Measurements from ENCODE around the gene CFL2. TPM values are rescaled to one million over a fixed set of nuclear protein-coding genes. Genes with fewer than 3 reads are reported as not detected.

Gene CFL2
- total RNA-seq, 1 experiment from 2014 or later, result 55.2 TPM

GRCh38 chr14:34685819-34686428 lies 28.5 kb downstream of the CFL2 start:
- H3K27me3 ChIP-seq (ENCODE audit: insufficient read depth, low read length), result no peaks in the 10 kb centered on the region
- H3K9me2 ChIP-seq (ENCODE audit: insufficient read depth), result no peaks in the 10 kb centered on the region
- BruUV-seq (replicated peaks), result no TSS peak
- no peaks in the 10 kb centered on the region for H3K4me1 ChIP-seq (ENCODE audit: control insufficient read depth in 1 of 2, insufficient read depth in 2 of 2, low read length in 2 of 2)
- intact Hi-C loops (cut with micrococcal nuclease), result no loop called here
- ChIA-PET POLR2A (no interaction called here), CTCF (no interaction called here), RAD21 (ENCODE audit: low non-redundant PET in 1 of 2, low total read pairs in 2 of 2, uncharacterized antibody in 2 of 2, unreplicated experiment in 2 of 2) (no interaction called here)
- ATAC-seq (no peak), DNase-seq (ENCODE audit: low read depth, low spot score) (no peak)
- no peak overlapping the region for H3K9ac ChIP-seq (ENCODE audit: low read length)
- no peak overlapping the region for H3K4me3 ChIP-seq (replicated peaks in 1 of 2; ENCODE audit: low read depth in 1 of 2, low read length in 2 of 2)
- no peak overlapping the region for H3K27ac ChIP-seq (ENCODE audit: low read depth, low read length)
- no peak overlapping the region for H2AFZ ChIP-seq (ENCODE audit: low read depth, low read length, poor library complexity, severe bottlenecking)
- H3K79me2 ChIP-seq (ENCODE audit: insufficient read depth, low read length), result no peaks in the 10 kb centered on the region
- no peaks in the 10 kb centered on the region for H3K36me3 ChIP-seq (ENCODE audit: control insufficient read depth in 1 of 2, insufficient read depth in 2 of 2, low read length in 2 of 2)
- TF ChIP-seq CEBPB (IDR thresholded peaks at IDR 0.05; ENCODE audit: low read depth) (no peak), SRF (IDR thresholded peaks at IDR 0.05; ENCODE audit: low read depth) (no peak), CTCF (IDR thresholded peaks at IDR 0.05 in 2 of 3, conservative IDR thresholded peaks at IDR 0.05 in 1 of 3; ENCODE audit: borderline replicate concordance in 1 of 3, insufficient read depth in 1 of 3, low read depth in 2 of 3, low read length in 2 of 3) (no peak), MAX (IDR thresholded peaks at IDR 0.05) (no peak), YY1 (IDR thresholded peaks at IDR 0.05; ENCODE audit: extremely low read depth, insufficient replicate concordance, low read depth, low read length) (no peak), EZH2phosphoT487 (IDR thresholded peaks at IDR 0.05; ENCODE audit: borderline replicate concordance) (no peak), EGR1 (IDR thresholded peaks at IDR 0.05; ENCODE audit: low read depth) (no peak), POLR2AphosphoS5 (IDR thresholded peaks at IDR 0.05; ENCODE audit: low read depth, low read length) (no peak), ELF1 (IDR thresholded peaks at IDR 0.05; ENCODE audit: borderline replicate concordance, low read depth) (no peak), ATF3 (IDR thresholded peaks at IDR 0.05) (no peak), FOSL1 (IDR thresholded peaks at IDR 0.05; ENCODE audit: low read depth) (no peak), EZH2 (IDR thresholded peaks at IDR 0.05) (no peak), ZFX (IDR thresholded peaks at IDR 0.05) (no peak), TCF7L2 (IDR thresholded peaks at IDR 0.05; ENCODE audit: borderline replicate concordance, extremely low read depth, insufficient read depth, insufficient read length) (no peak), REST (IDR thresholded peaks at IDR 0.05; ENCODE audit: low read depth) (no peak), RAD21 (IDR thresholded peaks at IDR 0.05; ENCODE audit: low read depth) (no peak), POLR2A (IDR thresholded peaks at IDR 0.05; ENCODE audit: borderline replicate concordance, extremely low read depth, insufficient read depth, insufficient read length) (no peak), SP1 (IDR thresholded peaks at IDR 0.05; ENCODE audit: low read depth) (no peak)
- no peak overlapping the region for H3K4me2 ChIP-seq (ENCODE audit: low read length)
- no peaks in the 10 kb centered on the region for H4K20me1 ChIP-seq (ENCODE audit: insufficient read depth)
- no peaks in the 10 kb centered on the region for H3K9me3 ChIP-seq (ENCODE audit: control insufficient read depth in 1 of 2, insufficient read depth in 1 of 2, low read depth in 1 of 2, low read length in 2 of 2)

Measured in HCT116 (cell line).